HepG2 (cell line): ENCODE results near the gene RASSF7. TPM values are rescaled to one million over a fixed set of nuclear protein-coding genes. Genes with fewer than 3 reads are reported as not detected.
"Not testable (repeated sequence)": the region's sequence is repeated elsewhere in the genome, so short reads cannot be mapped to it uniquely, and the experiment has no call there.

Source experiments
- ATAC-seq: fragments of 200-7000 bp; cut with Tn5 transposase; 3 replicates; pipeline ENCODE4 v1.9.1; 2020; ENCODE audit warnings: mild to moderate bottlenecking, moderate library complexity
- BruUV-seq: library from RNA; stranded (reverse); fragments of 400-500 nt; replicated peaks from 2 replicates; lab custom pipeline; 2021; lab: Mats Ljungman, UMichigan
- CTCF ChIA-PET: fragments of 300-600 bp; formaldehyde crosslinking; extraction: SDS; loops from one replicate; lab custom pipeline; 2021; ENCODE audit warnings: low total read pairs, inconsistent platforms, low intra/inter-chr PET ratio; lab: Yijun Ruan, JAX
- POLR2A ChIA-PET: fragments of 350-600 bp; sonication (Branson Sonifier 250); formaldehyde crosslinking; loops from one replicate; lab custom pipeline; 2020; ENCODE audit warnings: antibody characterized with exemption, inconsistent platforms; lab: Yijun Ruan, JAX
- DNase-seq: peaks from one replicate; pipeline ENCODE4 v3.0.0-alpha.2; 2015; ENCODE audit warnings: low spot score
- FAIRE-seq: peaks from 3 replicates; lab custom pipeline; 2011; peaks lifted over from hg19 to GRCh38; lab: Jason Lieb, UNC
- H2AFZ ChIP-seq: one replicate; pipeline ENCODE4 v1.6.1; 2011; ENCODE audit warnings: low read length, inconsistent platforms
- H3K27ac ChIP-seq: fragments of 300-600 bp; 3 replicates; pipeline ENCODE4 v1.8.0; 2011; ENCODE audit warnings: mixed run types, mild to moderate bottlenecking, mixed read lengths, low read length, inconsistent platforms; ENCODE audit not compliant: insufficient read depth; ENCODE audit errors: extremely low read length
- H3K27me3 ChIP-seq, 2 experiments: fragments of 200-600 bp in 1 of 2; 2 replicates in 1 of 2; 3 replicates in 1 of 2; pipeline versions ENCODE4 v1.6.0 to v1.8.0; 2011; ENCODE audit warnings: low read length in 2 of 2, mild to moderate bottlenecking in 2 of 2, moderate library complexity in 2 of 2, inconsistent platforms in 1 of 2; ENCODE audit not compliant: insufficient read depth in 2 of 2, control insufficient read depth in 1 of 2
- H3K36me3 ChIP-seq, 2 experiments: fragments of 200-600 bp in 1 of 2; replicated peaks in 1 of 2; 2 replicates in 1 of 2; 3 replicates in 1 of 2; pipeline versions ENCODE4 v1.5.1 to v1.8.0; 2011; ENCODE audit warnings: low read length in 2 of 2, inconsistent platforms in 1 of 2; ENCODE audit not compliant: insufficient read depth in 2 of 2, control insufficient read depth in 1 of 2
- H3K4me1 ChIP-seq: 2 replicates; pipeline ENCODE4 v1.5.1; 2012; ENCODE audit warnings: low read length, inconsistent platforms; ENCODE audit not compliant: insufficient read depth
- H3K4me2 ChIP-seq: 2 replicates; pipeline ENCODE4 v1.6.0; 2011; ENCODE audit warnings: low read depth, low read length, inconsistent platforms
- H3K4me3 ChIP-seq, 3 experiments: fragments of 200-600 bp in 1 of 3; sonication (generic), shearing (Covaris generic) in 1 of 3; replicated peaks in 1 of 3; 2 replicates each; pipeline ENCODE4 v1.5.1; 2011 to 2016; ENCODE audit warnings: low read length in 3 of 3, inconsistent platforms in 2 of 3, low read depth in 2 of 3, mild to moderate bottlenecking in 2 of 3, control low read depth in 1 of 3, mixed read lengths in 1 of 3; ENCODE audit not compliant: insufficient read depth in 1 of 3
- H3K79me2 ChIP-seq: one replicate; pipeline ENCODE4 v1.6.1; 2011; ENCODE audit warnings: low read length, inconsistent platforms; ENCODE audit not compliant: insufficient read depth
- H3K9ac ChIP-seq: 2 replicates; pipeline ENCODE4 v1.6.0; 2011; ENCODE audit warnings: mild to moderate bottlenecking, low read depth, low read length, inconsistent platforms; ENCODE audit not compliant: insufficient read depth
- H3K9me3 ChIP-seq: 2 replicates; pipeline ENCODE4 v1.5.1; 2012; ENCODE audit warnings: mild to moderate bottlenecking, low read length
- H4K20me1 ChIP-seq: 2 replicates; pipeline ENCODE4 v1.6.0; 2011; ENCODE audit warnings: inconsistent platforms, mild to moderate bottlenecking, low read length, moderate library complexity; ENCODE audit not compliant: insufficient read depth
- AGO2 ChIP-seq: fragments of 200-400 bp; formaldehyde crosslinking; optimal IDR thresholded peaks from 2 replicates; pipeline ENCODE3; 2017; ENCODE audit warnings: mild to moderate bottlenecking, low read depth, low read length, moderate library complexity
- POLR2G ChIP-seq: fragments of 200-400 bp; formaldehyde crosslinking; IDR thresholded peaks from 2 replicates; pipeline ENCODE4 v1.6.1; 2018; ENCODE audit warnings: mild to moderate bottlenecking, low read depth, low read length, moderate library complexity
- ZBTB38 ChIP-seq: sonication (generic); formaldehyde crosslinking; IDR thresholded peaks from 2 replicates; pipeline ENCODE4 v1.5.1; 2020; ENCODE audit warnings: mild to moderate bottlenecking, missing genetic modification reagents
- ZC3H13 ChIP-seq: sonication (generic); formaldehyde crosslinking; IDR thresholded peaks from 2 replicates; pipeline ENCODE4 v1.8.1; 2023; ENCODE audit warnings: mild to moderate bottlenecking, missing genetic modification reagents, moderate library complexity
- ZNF777 ChIP-seq: sonication (generic); formaldehyde crosslinking; IDR thresholded peaks from 2 replicates; pipeline ENCODE4 v1.4.0; 2020; ENCODE audit warnings: missing genetic modification reagents
- WGBS: methylation state at CpG from one replicate; pipeline ENCODE4 v1.1.6; 2017; ENCODE audit warnings: low lambda C conversion rate; 5-methylcytosine and 5-hydroxymethylcytosine counted together
- in situ Hi-C: cut with HindIII; loops from 2 replicates; pipeline ENCODE4 v1.10.0; 2017; ENCODE audit warnings: low pct_unique_long_range_greater_than_20kb; ENCODE audit not compliant: extremely low pct_ligation_motif_present
- intact Hi-C: fragments of 100-400 bp; cut with micrococcal nuclease; formaldehyde crosslinking; loops from one replicate; pipeline ENCODE4 v1.10.0; 2022; ENCODE audit not compliant: unreplicated experiment
- polyA plus RNA-seq, 8 experiments: library from polyadenylated mRNA; depleted of rRNA in 3 of 8; stranded (reverse) in 7 of 8; unstranded in 1 of 8; fragments of >200 nt; fragmentation: Illumina TruSeq in 4 of 8; extraction: Trizol in 4 of 8; gene quantifications; 2 replicates each; pipeline versions ENCODE4 v1.2.1 to v1.2.3, GENCODE V29; 2011 to 2016; ENCODE audit warnings: low read depth in 4 of 8, missing spikeins in 1 of 8, mixed read lengths in 1 of 8; ENCODE audit not compliant: insufficient read depth in 1 of 8
- total RNA-seq, 5 experiments: library from RNA; depleted of rRNA; stranded (reverse); fragments of >200 nt; fragmentation: Illumina TruSeq; extraction: Trizol; gene quantifications; 2 replicates each; pipeline ENCODE4 v1.2.3, GENCODE V29; 2016; ENCODE audit warnings: low read depth in 1 of 5
- TF ChIP-seq, protein P1 (sequence below): sonication (generic); formaldehyde crosslinking; IDR thresholded peaks from 2 replicates; pipeline ENCODE4 v1.5.0; 2020; ENCODE audit warnings: mild to moderate bottlenecking, missing genetic modification reagents
- TF ChIP-seq, protein P2 (sequence below): sonication (generic); formaldehyde crosslinking; IDR thresholded peaks from 2 replicates; pipeline ENCODE4 v1.5.1; 2020; ENCODE audit warnings: mild to moderate bottlenecking, missing genetic modification reagents, moderate library complexity

RASSF7 gene
- total and polyA plus RNA-seq, 2 of the 13 experiments (the other 11 are each of a cell fraction or from before 2014, with no cell fraction given), result 20.2 to 28.6 TPM

DNA sequence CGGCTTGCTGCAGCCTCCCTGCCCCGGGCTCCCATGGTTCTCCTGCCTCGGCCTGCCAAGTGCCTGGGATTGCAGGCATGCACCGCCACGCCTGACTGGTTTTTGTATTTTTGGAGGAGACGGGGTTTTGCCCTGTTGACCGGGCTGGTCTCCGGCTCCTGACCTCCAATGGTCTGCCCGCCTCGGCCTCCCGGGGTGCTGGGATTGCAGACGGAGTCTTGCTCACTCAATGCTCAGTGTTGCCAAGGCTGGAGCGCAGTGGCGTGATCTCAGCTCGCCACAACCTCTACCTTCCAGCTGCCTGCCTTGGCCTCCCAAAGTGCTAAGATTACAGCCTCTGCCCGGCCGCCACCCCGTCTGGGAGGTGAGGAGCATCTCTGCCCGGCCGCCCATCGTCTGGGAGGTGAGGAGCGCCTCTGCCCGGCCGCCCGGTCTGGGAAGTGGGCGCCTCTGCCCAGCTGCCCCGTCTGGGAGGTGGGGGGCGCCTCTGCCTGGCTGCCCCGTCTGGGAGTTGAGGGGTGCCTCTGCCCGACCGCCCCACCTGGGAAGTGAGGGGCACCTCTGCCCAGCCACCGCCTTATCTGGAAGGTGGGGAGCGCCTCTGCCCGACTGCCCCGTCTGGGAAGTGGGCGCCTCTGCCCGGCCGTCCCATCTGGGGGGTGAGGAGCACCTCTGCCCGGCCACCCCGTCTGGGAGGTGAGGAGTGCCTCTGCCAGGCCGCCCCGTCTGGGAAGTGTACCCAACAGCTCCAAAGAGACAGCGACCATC is 43.7 kb upstream of the RASSF7 start:
- H3K27ac ChIP-seq, H3K9ac ChIP-seq, H3K9me3 ChIP-seq, FAIRE-seq, BruUV-seq, DNase-seq, ATAC-seq, H3K4me3 ChIP-seq, H3K4me2 ChIP-seq, H2AFZ ChIP-seq, in situ Hi-C loops, H3K27me3 ChIP-seq, H3K79me2 ChIP-seq, intact Hi-C loops, H4K20me1 ChIP-seq: not testable (repeated sequence)
- H3K4me1 ChIP-seq, result peaks cover 27% of the 10 kb centered on the region
- ChIA-PET CTCF (interaction anchor here (1.6 to 2.0 kb wide), 2 partner anchors 47 to 68 kb away, joined by 5 to 20 read pairs; partner anchors contain the start of gene PTDSS2), POLR2A (interaction anchor here (1.5 to 1.6 kb wide), 2 partner anchors 11 to 69 kb away, joined by 4 to 7 read pairs; no protein-coding TSS in a partner anchor)
- WGBS, result 91% methylated on average over 29 of the region's 43 CpGs
- TF ChIP-seq, protein P1, sequence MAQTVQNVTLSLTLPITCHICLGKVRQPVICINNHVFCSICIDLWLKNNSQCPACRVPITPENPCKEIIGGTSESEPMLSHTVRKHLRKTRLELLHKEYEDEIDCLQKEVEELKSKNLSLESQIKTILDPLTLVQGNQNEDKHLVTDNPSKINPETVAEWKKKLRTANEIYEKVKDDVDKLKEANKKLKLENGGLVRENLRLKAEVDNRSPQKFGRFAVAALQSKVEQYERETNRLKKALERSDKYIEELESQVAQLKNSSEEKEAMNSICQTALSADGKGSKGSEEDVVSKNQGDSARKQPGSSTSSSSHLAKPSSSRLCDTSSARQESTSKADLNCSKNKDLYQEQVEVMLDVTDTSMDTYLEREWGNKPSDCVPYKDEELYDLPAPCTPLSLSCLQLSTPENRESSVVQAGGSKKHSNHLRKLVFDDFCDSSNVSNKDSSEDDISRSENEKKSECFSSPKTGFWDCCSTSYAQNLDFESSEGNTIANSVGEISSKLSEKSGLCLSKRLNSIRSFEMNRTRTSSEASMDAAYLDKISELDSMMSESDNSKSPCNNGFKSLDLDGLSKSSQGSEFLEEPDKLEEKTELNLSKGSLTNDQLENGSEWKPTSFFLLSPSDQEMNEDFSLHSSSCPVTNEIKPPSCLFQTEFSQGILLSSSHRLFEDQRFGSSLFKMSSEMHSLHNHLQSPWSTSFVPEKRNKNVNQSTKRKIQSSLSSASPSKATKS, result 0 out of 2 replicates have a peak, but pooled peaks have one; percentile 17
- TF ChIP-seq ZNF777, result peak; percentile 63
- 0 out of 2 replicates have a peak, but pooled peaks have one; percentile 24 for TF ChIP-seq ZC3H13
- TF ChIP-seq, protein P2, sequence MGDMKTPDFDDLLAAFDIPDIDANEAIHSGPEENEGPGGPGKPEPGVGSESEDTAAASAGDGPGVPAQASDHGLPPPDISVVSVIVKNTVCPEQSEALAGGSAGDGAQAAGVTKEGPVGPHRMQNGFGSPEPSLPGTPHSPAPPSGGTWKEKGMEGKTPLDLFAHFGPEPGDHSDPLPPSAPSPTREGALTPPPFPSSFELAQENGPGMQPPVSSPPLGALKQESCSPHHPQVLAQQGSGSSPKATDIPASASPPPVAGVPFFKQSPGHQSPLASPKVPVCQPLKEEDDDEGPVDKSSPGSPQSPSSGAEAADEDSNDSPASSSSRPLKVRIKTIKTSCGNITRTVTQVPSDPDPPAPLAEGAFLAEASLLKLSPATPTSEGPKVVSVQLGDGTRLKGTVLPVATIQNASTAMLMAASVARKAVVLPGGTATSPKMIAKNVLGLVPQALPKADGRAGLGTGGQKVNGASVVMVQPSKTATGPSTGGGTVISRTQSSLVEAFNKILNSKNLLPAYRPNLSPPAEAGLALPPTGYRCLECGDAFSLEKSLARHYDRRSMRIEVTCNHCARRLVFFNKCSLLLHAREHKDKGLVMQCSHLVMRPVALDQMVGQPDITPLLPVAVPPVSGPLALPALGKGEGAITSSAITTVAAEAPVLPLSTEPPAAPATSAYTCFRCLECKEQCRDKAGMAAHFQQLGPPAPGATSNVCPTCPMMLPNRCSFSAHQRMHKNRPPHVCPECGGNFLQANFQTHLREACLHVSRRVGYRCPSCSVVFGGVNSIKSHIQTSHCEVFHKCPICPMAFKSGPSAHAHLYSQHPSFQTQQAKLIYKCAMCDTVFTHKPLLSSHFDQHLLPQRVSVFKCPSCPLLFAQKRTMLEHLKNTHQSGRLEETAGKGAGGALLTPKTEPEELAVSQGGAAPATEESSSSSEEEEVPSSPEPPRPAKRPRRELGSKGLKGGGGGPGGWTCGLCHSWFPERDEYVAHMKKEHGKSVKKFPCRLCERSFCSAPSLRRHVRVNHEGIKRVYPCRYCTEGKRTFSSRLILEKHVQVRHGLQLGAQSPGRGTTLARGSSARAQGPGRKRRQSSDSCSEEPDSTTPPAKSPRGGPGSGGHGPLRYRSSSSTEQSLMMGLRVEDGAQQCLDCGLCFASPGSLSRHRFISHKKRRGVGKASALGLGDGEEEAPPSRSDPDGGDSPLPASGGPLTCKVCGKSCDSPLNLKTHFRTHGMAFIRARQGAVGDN (CRISPR knock-in tag), result peak; percentile 30; the same call in 1 of the 2 replicates
- 0 out of 2 replicates have a peak, but pooled peaks have one; percentile 22 for TF ChIP-seq POLR2G
- TF ChIP-seq AGO2, result peak; percentile 37
- TF ChIP-seq ZBTB38 (CRISPR knock-in tag), result 0 out of 2 replicates have a peak, but pooled peaks have one; percentile 22
- TF ChIP-seq, all 625 proteins: peak for 7; not testable (repeated sequence) for 618
- H3K36me3 ChIP-seq, result not testable (repeated sequence)
